Peyer's patch (tissue), 4 donors: ENCODE measurements around the gene PDLIM5. TPM values are rescaled to one million over a fixed set of nuclear protein-coding genes. Genes with fewer than 3 reads are reported as not detected.
A peak's percentile ranks its signal among the peaks of the same experiment; 100 is the strongest.

Source experiments
- DNase-seq, 3 donors: peaks; one replicate each; pipeline ENCODE4 v3.0.0-alpha.2; 2017 to 2019
- H3K27ac ChIP-seq, 4 donors: fragments of 200-600 bp; sonication (generic); one replicate each; pipeline ENCODE4 v1.5.1; 2016 to 2019
- H3K27me3 ChIP-seq, 2 donors: fragments of 200-600 bp; sonication (generic); one replicate each; pipeline ENCODE4 v1.5.1; 2019
- H3K36me3 ChIP-seq, 3 donors: fragments of 200-600 bp; sonication (generic); one replicate each; pipeline ENCODE4 v1.5.1; 2016 to 2019
- H3K4me1 ChIP-seq, 4 donors: fragments of 200-600 bp; sonication (generic); one replicate each; pipeline ENCODE4 v1.5.1; 2016 to 2019
- H3K4me3 ChIP-seq, 4 donors: fragments of 200-600 bp; sonication (generic); 1 replicate in 3 of 4; 2 replicates in 1 of 4; pipeline ENCODE4 v1.5.1; 2016 to 2019; ENCODE audit warnings: mild to moderate bottlenecking in 1 of 4
- H3K9me3 ChIP-seq, 4 donors: fragments of 200-600 bp; sonication (generic); one replicate each; pipeline ENCODE4 v1.5.1; 2016 to 2019; ENCODE audit warnings: mild to moderate bottlenecking in 1 of 4
- POLR2A ChIP-seq, 2 donors: fragments of 450-650 bp; IDR thresholded peaks; one replicate each; pipeline ENCODE4 v1.5.1; 2017; ENCODE audit warnings: antibody characterized with exemption in 2 of 2, mild to moderate bottlenecking in 2 of 2, moderate library complexity in 2 of 2
- total RNA-seq, 4 donors: library from RNA; depleted of rRNA; stranded (reverse); fragments of >200 nt; gene quantifications; one replicate each; pipeline ENCODE4 v1.1.0, GENCODE V29; 2016
- TF ChIP-seq, protein P1 (sequence below), 6 experiments: fragments of 450-650 bp in 4 of 6; fragments of 200-600 bp in 2 of 6; sonication (generic) in 1 of 6; IDR thresholded peaks; one replicate each; pipeline ENCODE4 v1.5.1; 2017 to 2019; ENCODE audit warnings: antibody characterized with exemption in 6 of 6, mild to moderate bottlenecking in 3 of 6, moderate library complexity in 1 of 6

The PDLIM5 gene
- total RNA-seq, 4 donors from 2014 or later: 112 to 197 (median 158) TPM

GRCh38 chr4:94591289-94591688 lies 139.5 kb downstream of the PDLIM5 start:
- Histone ChIP-seq H3K4me3 (no peak overlapping the region), H3K27ac (no peak overlapping the region), H3K9me3 (no peaks in the 10 kb centered on the region), H3K4me1 (no peaks in the 10 kb centered on the region), H3K27me3 (no peaks in the 10 kb centered on the region), H3K36me3 (peaks cover 0 to 26% (median 0%) of the 10 kb centered on the region in 3 donors)
- TF ChIP-seq, protein P1, sequence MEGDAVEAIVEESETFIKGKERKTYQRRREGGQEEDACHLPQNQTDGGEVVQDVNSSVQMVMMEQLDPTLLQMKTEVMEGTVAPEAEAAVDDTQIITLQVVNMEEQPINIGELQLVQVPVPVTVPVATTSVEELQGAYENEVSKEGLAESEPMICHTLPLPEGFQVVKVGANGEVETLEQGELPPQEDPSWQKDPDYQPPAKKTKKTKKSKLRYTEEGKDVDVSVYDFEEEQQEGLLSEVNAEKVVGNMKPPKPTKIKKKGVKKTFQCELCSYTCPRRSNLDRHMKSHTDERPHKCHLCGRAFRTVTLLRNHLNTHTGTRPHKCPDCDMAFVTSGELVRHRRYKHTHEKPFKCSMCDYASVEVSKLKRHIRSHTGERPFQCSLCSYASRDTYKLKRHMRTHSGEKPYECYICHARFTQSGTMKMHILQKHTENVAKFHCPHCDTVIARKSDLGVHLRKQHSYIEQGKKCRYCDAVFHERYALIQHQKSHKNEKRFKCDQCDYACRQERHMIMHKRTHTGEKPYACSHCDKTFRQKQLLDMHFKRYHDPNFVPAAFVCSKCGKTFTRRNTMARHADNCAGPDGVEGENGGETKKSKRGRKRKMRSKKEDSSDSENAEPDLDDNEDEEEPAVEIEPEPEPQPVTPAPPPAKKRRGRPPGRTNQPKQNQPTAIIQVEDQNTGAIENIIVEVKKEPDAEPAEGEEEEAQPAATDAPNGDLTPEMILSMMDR (IDR thresholded peaks at IDR 0.05): no peak
- no peak for TF ChIP-seq POLR2A (IDR thresholded peaks at IDR 0.05)
- no peak for DNase-seq

DNA sequence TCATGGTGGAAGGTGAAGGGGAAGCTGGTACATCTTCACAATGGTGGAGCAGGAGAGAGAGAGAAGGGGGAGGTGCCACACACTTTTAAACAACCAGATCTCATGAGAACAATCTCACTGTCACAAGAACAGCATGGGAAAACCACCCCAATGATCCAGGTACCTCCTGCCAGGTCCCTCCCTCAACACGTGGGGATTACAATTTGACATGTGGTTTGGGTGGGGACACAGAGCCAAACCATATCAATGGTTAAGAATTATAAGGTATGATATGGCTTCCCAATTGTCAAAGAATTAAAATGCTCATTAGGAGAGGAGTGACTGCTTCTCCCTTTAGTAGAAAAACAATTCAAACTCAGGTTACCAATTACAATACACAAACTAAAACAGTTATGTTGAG lies 143.3 kb downstream of the PDLIM5 start:
- Histone ChIP-seq H3K9me3 (no peaks in the 10 kb centered on the region), H3K27me3 (no peaks in the 10 kb centered on the region), H3K4me1 (no peaks in the 10 kb centered on the region), H3K27ac (no peak overlapping the region), H3K4me3 (no peak overlapping the region), H3K36me3 (peaks cover 0 to 9% (median 0%) of the 10 kb centered on the region in 3 donors)
- no peak for DNase-seq
- TF ChIP-seq, protein P1 (IDR thresholded peaks at IDR 0.05): no peak
- no peak for TF ChIP-seq POLR2A (IDR thresholded peaks at IDR 0.05)

GRCh38 chr4:94595880-94596483 lies 144.2 kb downstream of the PDLIM5 start:
- no peak for DNase-seq
- peaks cover 0 to 9% (median 0%) of the 10 kb centered on the region in 3 donors for H3K36me3 ChIP-seq
- no peaks in the 10 kb centered on the region for H3K4me1 ChIP-seq
- H3K4me3 ChIP-seq: no peak overlapping the region
- H3K27ac ChIP-seq: no peak overlapping the region
- no peaks in the 10 kb centered on the region for H3K9me3 ChIP-seq
- TF ChIP-seq, protein P1 (IDR thresholded peaks at IDR 0.05): peak in 5 of 6 experiments; percentile 42 to 88 (median 73)
- no peak for TF ChIP-seq POLR2A (IDR thresholded peaks at IDR 0.05)
- no peaks in the 10 kb centered on the region for H3K27me3 ChIP-seq

- Histone ChIP-seq H3K27me3 (no peaks in the 10 kb centered on the region), H3K27ac (no peak overlapping the region), H3K9me3 (no peaks in the 10 kb centered on the region), H3K36me3 (no peaks in the 10 kb centered on the region), H3K4me1 (no peaks in the 10 kb centered on the region), H3K4me3 (no peak overlapping the region)
- DNase-seq: no peak
- TF ChIP-seq, protein P1 (IDR thresholded peaks at IDR 0.05): no peak
- no peak for TF ChIP-seq POLR2A (IDR thresholded peaks at IDR 0.05)
Measured at GRCh38 chr4:94598758-94599157, 147.0 kb downstream of the PDLIM5 start.

DNA sequence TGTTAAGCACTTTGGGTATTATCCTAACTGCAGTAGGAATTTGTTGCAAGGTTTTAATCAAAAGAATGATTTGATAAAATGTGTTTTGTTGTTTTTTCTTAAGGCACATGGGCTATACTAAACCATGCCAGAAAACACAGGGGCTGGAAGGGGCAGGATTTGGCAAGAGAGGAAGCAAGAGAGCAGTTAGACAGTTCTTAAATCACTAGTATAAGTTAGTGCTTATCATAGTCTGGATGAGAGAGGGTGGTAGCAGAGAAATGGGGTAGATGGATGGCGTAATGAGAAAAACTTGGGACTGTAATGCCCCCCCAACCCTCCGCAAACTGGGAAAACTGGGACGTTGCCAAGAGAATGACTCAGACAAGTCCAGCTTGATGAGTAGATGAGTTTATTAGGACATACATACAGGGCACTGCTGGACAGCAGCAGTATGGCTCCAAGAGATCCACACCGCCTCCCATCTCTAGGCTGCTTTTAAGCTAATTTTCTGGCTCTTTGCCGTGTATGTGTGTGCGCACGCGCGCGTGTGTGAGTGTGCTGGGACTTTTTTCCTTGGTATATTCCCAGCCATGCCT lies 151.5 kb downstream of the PDLIM5 start:
- Histone ChIP-seq H3K27me3 (no peaks in the 10 kb centered on the region), H3K9me3 (no peaks in the 10 kb centered on the region), H3K27ac (no peak overlapping the region), H3K4me1 (no peaks in the 10 kb centered on the region), H3K4me3 (no peak overlapping the region), H3K36me3 (no peaks in the 10 kb centered on the region)
- TF ChIP-seq, protein P1 (IDR thresholded peaks at IDR 0.05): no peak
- no peak for TF ChIP-seq POLR2A (IDR thresholded peaks at IDR 0.05)
- DNase-seq: no peak
